Activated CD4-positive, alpha-beta T cell treated with anti-CD3 and anti-CD28 coated beads, Interleukin-2, amount 50 U/mL, for 48 hours (primary cell): ENCODE results near the gene NQO2.
A peak's percentile ranks its signal among the peaks of the same experiment; 100 is the strongest.
"Not testable (repeated sequence)": the region's sequence is repeated elsewhere in the genome, so short reads cannot be mapped to it uniquely, and the experiment has no call there.

Experiments used
- DNase-seq, 2 experiments: peaks; one replicate each; pipeline ENCODE4 v3.0.0-alpha.2; 2020

The NQO2 gene

GRCh38 chr6:3045777-3046176 lies 46.1 kb downstream of the NQO2 start:
- no peak for DNase-seq

- no peak for DNase-seq
Observed at GRCh38 chr6:3046295-3046694, 46.6 kb downstream of the NQO2 start.

GRCh38 chr6:3048009-3048408 lies 48.3 kb downstream of the NQO2 start:
- not testable (repeated sequence) for DNase-seq

- no peak for DNase-seq
Observed at GRCh38 chr6:3052481-3053230, 53.0 kb downstream of the NQO2 start.

- DNase-seq = no peak
Observed at GRCh38 chr6:3053231-3053508, 53.5 kb downstream of the NQO2 start.

- not testable (repeated sequence) for DNase-seq
Observed at GRCh38 chr6:3054229-3055157, 54.8 kb downstream of the NQO2 start.

GRCh38 chr6:3055158-3055499 lies 55.4 kb downstream of the NQO2 start:
- DNase-seq = not testable (repeated sequence)

- no peak for DNase-seq
Observed at GRCh38 chr6:3057063-3057770, 57.5 kb downstream of the NQO2 start.

- DNase-seq = no peak
Observed at GRCh38 chr6:3058957-3059356, 59.3 kb downstream of the NQO2 start.

- DNase-seq = not testable (repeated sequence)
Observed at GRCh38 chr6:3060092-3060491, 60.4 kb downstream of the NQO2 start.

GRCh38 chr6:3061501-3061941 lies 61.8 kb downstream of the NQO2 start:
- no peak for DNase-seq

GRCh38 chr6:3063340-3063732 lies 63.6 kb downstream of the NQO2 start:
- DNase-seq = peak in 1 of 2 experiments; percentile 18

GRCh38 chr6:3063733-3064700 lies 64.3 kb downstream of the NQO2 start:
- peak; percentile 92 to 95 for DNase-seq

- peak; percentile 95 for DNase-seq
Observed at GRCh38 chr6:3068329-3069214, 68.9 kb downstream of the NQO2 start, which contains the start of gene RIPK1. TSS of gene RIPK1 (plus strand) at chr6:3068494. CDS start at chr6:3076824, 8,330 bp downstream.
